ENCODE data around the gene TRUB2.
A peak's percentile ranks its signal among the peaks of the same experiment; 100 is the strongest.

The TRUB2 gene

GRCh38 chr9:128349772-128350171 lies 27.5 kb upstream of the TRUB2 start:
- FAIRE-seq (no peak), DNase-seq (ENCODE audit: insufficient read length, low spot score) (no peak)
- TF ChIP-seq CTCF (IDR thresholded peaks at IDR 0.05; ENCODE audit: insufficient read depth, missing control alignments), result no peak

- DNase-seq (ENCODE audit: insufficient read length, low spot score) (no peak), FAIRE-seq (no peak)
Measured at GRCh38 chr9:128349125-128349524, 26.9 kb upstream of the TRUB2 start.

GRCh38 chr9:128344931-128345605 lies 22.8 kb upstream of the TRUB2 start:
- no peak for DNase-seq (ENCODE audit: insufficient read length, low spot score)
- no peak for TF ChIP-seq CTCF (IDR thresholded peaks at IDR 0.05; ENCODE audit: insufficient read depth, missing control alignments)
- no peak for FAIRE-seq

More at GRCh38 chr9:128349125-128349524, 26.9 kb upstream of the TRUB2 start:
- no peak for TF ChIP-seq CTCF (IDR thresholded peaks at IDR 0.05; ENCODE audit: insufficient read depth, missing control alignments)

GRCh38 chr9:128343855-128344254 lies 21.6 kb upstream of the TRUB2 start:
- FAIRE-seq (no peak), DNase-seq (ENCODE audit: insufficient read length, low spot score) (no peak)
- TF ChIP-seq CTCF (IDR thresholded peaks at IDR 0.05; ENCODE audit: insufficient read depth, missing control alignments), result no peak

GRCh38 chr9:128342971-128343680 lies 20.9 kb upstream of the TRUB2 start:
- no peak for TF ChIP-seq CTCF (IDR thresholded peaks at IDR 0.05; ENCODE audit: insufficient read depth, missing control alignments)
- DNase-seq (ENCODE audit: insufficient read length, low spot score) (no peak), FAIRE-seq (no peak)

- FAIRE-seq (no peak), DNase-seq (ENCODE audit: insufficient read length, low spot score) (peak; percentile 70)
Measured at GRCh38 chr9:128341435-128341849, 19.2 kb upstream of the TRUB2 start.

More at GRCh38 chr9:128341435-128341849, 19.2 kb upstream of the TRUB2 start:
- TF ChIP-seq CTCF (IDR thresholded peaks at IDR 0.05; ENCODE audit: insufficient read depth, missing control alignments), result peak; percentile 66
